ENCODE data around the gene ABCD3. TPM values are rescaled to one million over a fixed set of nuclear protein-coding genes. Genes with fewer than 3 reads are reported as not detected.

Gene ABCD3
- total and polyA plus RNA-seq, 2 of the 4 experiments (the other 2 are of a cell fraction): 13.6 to 32.6 TPM

DNA sequence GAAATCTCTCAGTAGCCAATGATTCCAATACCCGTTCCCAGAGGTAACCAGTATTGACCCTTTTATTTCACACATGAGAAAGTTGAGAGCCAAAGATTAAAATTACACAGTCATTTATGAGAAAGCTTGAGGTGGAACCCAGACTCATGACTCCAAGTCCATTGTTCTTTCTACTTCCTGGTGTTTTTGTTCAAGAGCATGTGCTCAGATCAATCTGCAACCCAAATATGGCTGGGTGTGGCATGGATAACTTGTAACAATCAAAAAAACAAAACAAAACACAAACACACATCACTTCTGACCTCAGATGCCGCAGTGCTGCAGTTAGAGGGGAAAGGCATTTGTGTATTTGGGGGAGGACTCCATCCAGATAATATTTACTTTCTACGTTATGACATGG, 18.7 kb upstream of the ABCD3 start:
- H3K4me1 ChIP-seq (ENCODE audit: control insufficient read depth, insufficient read depth, low read length): peaks cover 3% of the 10 kb centered on the region; the same call in 1 of the 2 replicates
- intact Hi-C loops (cut with micrococcal nuclease): no loop called here
- no peak overlapping the region for H3K4ac ChIP-seq (ENCODE audit: low read depth, low read length)
- H3K4me2 ChIP-seq (ENCODE audit: low read depth, low read length): no peak overlapping the region
- no peak overlapping the region for H2BK15ac ChIP-seq (ENCODE audit: low read depth, low read length)
- H3K27me3 ChIP-seq (ENCODE audit: control insufficient read depth, insufficient read depth, low read length): no peaks in the 10 kb centered on the region
- H3K27ac ChIP-seq (ENCODE audit: insufficient read depth, low read length): no peak overlapping the region
- POLR2A ChIA-PET (ENCODE audit: unreplicated experiment): no interaction called here
- ATAC-seq (ENCODE audit: low read depth) (no peak), DNase-seq (no peak)
- H4K91ac ChIP-seq (ENCODE audit: insufficient read depth, low read depth, low read length): no peak overlapping the region
- H3K9me1 ChIP-seq (ENCODE audit: insufficient read depth, low read length): no peaks in the 10 kb centered on the region; the same call in 1 of the 2 replicates
- no TSS peak for BruUV-seq (replicated peaks)
- no peak overlapping the region for H2AK9ac ChIP-seq (replicated peaks; ENCODE audit: low read depth, low read length, poor library complexity)
- TF ChIP-seq, protein P1, sequence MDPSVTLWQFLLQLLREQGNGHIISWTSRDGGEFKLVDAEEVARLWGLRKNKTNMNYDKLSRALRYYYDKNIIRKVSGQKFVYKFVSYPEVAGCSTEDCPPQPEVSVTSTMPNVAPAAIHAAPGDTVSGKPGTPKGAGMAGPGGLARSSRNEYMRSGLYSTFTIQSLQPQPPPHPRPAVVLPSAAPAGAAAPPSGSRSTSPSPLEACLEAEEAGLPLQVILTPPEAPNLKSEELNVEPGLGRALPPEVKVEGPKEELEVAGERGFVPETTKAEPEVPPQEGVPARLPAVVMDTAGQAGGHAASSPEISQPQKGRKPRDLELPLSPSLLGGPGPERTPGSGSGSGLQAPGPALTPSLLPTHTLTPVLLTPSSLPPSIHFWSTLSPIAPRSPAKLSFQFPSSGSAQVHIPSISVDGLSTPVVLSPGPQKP (IDR thresholded peaks at IDR 0.05; ENCODE audit: borderline replicate concordance, low read depth, low read length): no peak
- no peak for TF ChIP-seq RFX5 (IDR thresholded peaks at IDR 0.05; ENCODE audit: low read depth, low read length)
- no peak for TF ChIP-seq MAFK (IDR thresholded peaks at IDR 0.05; ENCODE audit: low read depth, low read length)
- no peak for TF ChIP-seq CTCF (conservative IDR thresholded peaks at IDR 0.05; ENCODE audit: low read depth, low read length)
- no peak for TF ChIP-seq FOS (IDR thresholded peaks at IDR 0.05; ENCODE audit: low read depth, low read length)
- TF ChIP-seq MAZ (IDR thresholded peaks at IDR 0.05; ENCODE audit: borderline replicate concordance, low read depth, low read length): no peak
- no peak for TF ChIP-seq RCOR1 (IDR thresholded peaks at IDR 0.05; ENCODE audit: insufficient replicate concordance, low read length)
- TF ChIP-seq MXI1 (IDR thresholded peaks at IDR 0.05; ENCODE audit: borderline replicate concordance, low read depth, low read length): no peak
- no peak for TF ChIP-seq CEBPB (IDR thresholded peaks at IDR 0.05; ENCODE audit: low read depth, low read length)
- TF ChIP-seq, protein P2, sequence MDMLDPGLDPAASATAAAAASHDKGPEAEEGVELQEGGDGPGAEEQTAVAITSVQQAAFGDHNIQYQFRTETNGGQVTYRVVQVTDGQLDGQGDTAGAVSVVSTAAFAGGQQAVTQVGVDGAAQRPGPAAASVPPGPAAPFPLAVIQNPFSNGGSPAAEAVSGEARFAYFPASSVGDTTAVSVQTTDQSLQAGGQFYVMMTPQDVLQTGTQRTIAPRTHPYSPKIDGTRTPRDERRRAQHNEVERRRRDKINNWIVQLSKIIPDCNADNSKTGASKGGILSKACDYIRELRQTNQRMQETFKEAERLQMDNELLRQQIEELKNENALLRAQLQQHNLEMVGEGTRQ (IDR thresholded peaks at IDR 0.05; ENCODE audit: low read depth, low read length): no peak
- no peak for TF ChIP-seq NFE2L2 (IDR thresholded peaks at IDR 0.05; ENCODE audit: low read depth, low read length)
- TF ChIP-seq POLR2A (IDR thresholded peaks at IDR 0.05; ENCODE audit: low read depth, low read length): no peak
- TF ChIP-seq RAD21 (IDR thresholded peaks at IDR 0.05; ENCODE audit: low read length): no peak
- no peak for TF ChIP-seq SMC3 (IDR thresholded peaks at IDR 0.05; ENCODE audit: low read depth, low read length)
- H3K36me3 ChIP-seq (ENCODE audit: control insufficient read depth, insufficient read depth, low read length): no peaks in the 10 kb centered on the region
- no peaks in the 10 kb centered on the region for H4K20me1 ChIP-seq (ENCODE audit: insufficient read depth, low read length)
- no peak overlapping the region for H4K5ac ChIP-seq (ENCODE audit: low read depth, low read length)
- H3K14ac ChIP-seq (replicated peaks; ENCODE audit: low read depth, low read length): no peak overlapping the region
- dilution Hi-C loops (cut with HindIII; ENCODE audit: low sequenced_read_pairs, unreplicated experiment): no loop called here
- H4K8ac ChIP-seq (ENCODE audit: low read depth in 2 of 2, low read length in 2 of 2): no peak overlapping the region
- H3K56ac ChIP-seq (ENCODE audit: extremely low read depth, insufficient read depth, low read length): no peak overlapping the region
- H2AK5ac ChIP-seq (ENCODE audit: low read depth, low read length): no peak overlapping the region
- no peak overlapping the region for H3K23ac ChIP-seq (ENCODE audit: low read depth, low read length)
- H3K9me3 ChIP-seq (ENCODE audit: control insufficient read depth, insufficient read depth, low read length): no peaks in the 10 kb centered on the region
- no CpG with 5 or more reads among the region's 3 CpGs for WGBS, 2 experiments (ENCODE audit: extremely low coverage in 2 of 2, insufficient read length in 1 of 2)
- H2BK5ac ChIP-seq (ENCODE audit: low read depth, low read length, poor library complexity, severe bottlenecking): no peak overlapping the region
- H2AFZ ChIP-seq (replicated peaks; ENCODE audit: low read length, poor library complexity): no peak overlapping the region
- in situ Hi-C loops (cut with MboI; ENCODE audit: low sequenced_read_pairs): no loop called here
- H3K18ac ChIP-seq (ENCODE audit: low read depth, low read length): no peak overlapping the region
- no peaks in the 10 kb centered on the region for H3K79me1 ChIP-seq (ENCODE audit: low read depth in 1 of 2, low read length in 2 of 2)
- no peak overlapping the region for H3K4me3 ChIP-seq (ENCODE audit: insufficient read depth, low read depth, low read length)
- no peak overlapping the region for H2BK120ac ChIP-seq (ENCODE audit: low read depth, low read length)
- no peak overlapping the region for H3K9ac ChIP-seq (ENCODE audit: low read depth, low read length)
- no peak overlapping the region for H2BK20ac ChIP-seq (ENCODE audit: low read depth, low read length)
- CTCF ChIA-PET: no interaction called here
